ENCODE data around the gene SLC25A30.
"Not testable (repeated sequence)": the region's sequence is repeated elsewhere in the genome, so short reads cannot be mapped to it uniquely, and the experiment has no call there.

Gene SLC25A30

DNA sequence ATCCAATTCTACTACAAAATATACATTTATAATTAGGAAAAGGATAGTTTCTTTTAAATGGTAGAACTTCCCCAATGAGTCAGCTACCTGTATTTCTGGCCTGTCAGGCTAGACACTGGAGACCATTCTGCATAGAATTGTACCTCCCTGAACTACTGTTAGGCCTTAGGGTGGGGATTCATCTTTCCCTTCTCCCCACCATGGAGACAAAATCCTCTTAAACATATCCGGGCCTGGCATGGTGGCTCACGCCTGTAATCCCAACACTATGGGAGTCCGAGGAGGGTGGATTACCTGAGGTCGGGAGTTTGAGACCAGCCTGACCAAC lies 52.7 kb downstream of the SLC25A30 start:
- H3K4me1 ChIP-seq (ENCODE audit: control insufficient read depth, insufficient read depth, low read length) = peaks cover 5% of the 10 kb centered on the region; the same call in 1 of the 2 replicates
- H3K36me3 ChIP-seq (ENCODE audit: control insufficient read depth, insufficient read depth, low read length) = 0 out of 2 replicates have a peak, but pooled peaks cover under 1% of the 10 kb centered on the region
- H3K27me3 ChIP-seq (ENCODE audit: control insufficient read depth, insufficient read depth, low read length) = no peaks in the 10 kb centered on the region
- no peak overlapping the region for H3K27ac ChIP-seq (ENCODE audit: low read depth, low read length)
- H3K9ac ChIP-seq (ENCODE audit: low read depth, low read length) = no peak overlapping the region
- no peak overlapping the region for H3K4me3 ChIP-seq (ENCODE audit: low read depth, low read length)
- H3K9me3 ChIP-seq (ENCODE audit: control insufficient read depth, insufficient read depth, low read length) = no peaks in the 10 kb centered on the region

DNA sequence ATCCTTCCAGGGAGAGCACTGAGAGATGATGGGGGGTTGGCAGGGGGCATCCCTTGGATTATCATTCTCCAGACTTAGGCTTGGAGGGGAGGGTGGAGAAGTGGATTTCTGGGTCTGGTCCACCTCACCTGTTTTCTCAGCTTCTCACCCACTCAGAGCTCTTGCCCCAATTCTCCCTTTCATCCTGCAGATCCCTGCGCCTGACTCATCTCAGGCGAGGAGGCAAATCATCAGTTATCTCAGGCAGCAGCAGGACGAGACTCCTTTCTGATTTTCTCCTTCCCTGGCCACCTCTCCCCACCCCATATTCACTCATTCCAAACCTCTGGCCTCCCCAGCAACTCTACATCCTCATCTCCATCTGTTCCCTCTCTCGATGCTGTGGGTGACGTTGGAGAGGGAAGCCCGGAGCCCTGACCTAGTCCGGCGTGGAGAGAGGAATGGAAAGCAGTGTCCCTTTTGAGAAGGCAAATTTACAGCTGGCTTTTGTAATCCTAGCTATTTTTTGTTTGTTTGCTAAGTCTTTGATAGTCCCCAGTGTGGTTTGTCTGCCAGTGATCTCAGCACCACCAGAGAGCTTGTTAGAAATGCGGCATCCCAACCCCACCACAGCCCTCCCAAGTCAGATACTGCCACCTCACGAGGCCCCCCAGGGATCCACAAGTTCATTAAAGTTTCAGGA lies 53.2 kb downstream of the SLC25A30 start:
- peaks cover 5% of the 10 kb centered on the region; the same call in 1 of the 2 replicates for H3K4me1 ChIP-seq (ENCODE audit: control insufficient read depth, insufficient read depth, low read length)
- H3K9me3 ChIP-seq (ENCODE audit: control insufficient read depth, insufficient read depth, low read length) = no peaks in the 10 kb centered on the region
- no peak overlapping the region for H3K9ac ChIP-seq (ENCODE audit: low read depth, low read length)
- H3K36me3 ChIP-seq (ENCODE audit: control insufficient read depth, insufficient read depth, low read length) = 0 out of 2 replicates have a peak, but pooled peaks cover 4% of the 10 kb centered on the region
- no peaks in the 10 kb centered on the region for H3K27me3 ChIP-seq (ENCODE audit: control insufficient read depth, insufficient read depth, low read length)
- no peak overlapping the region for H3K4me3 ChIP-seq (ENCODE audit: low read depth, low read length)
- H3K27ac ChIP-seq (ENCODE audit: low read depth, low read length) = peak overlapping the region; percentile 26

DNA sequence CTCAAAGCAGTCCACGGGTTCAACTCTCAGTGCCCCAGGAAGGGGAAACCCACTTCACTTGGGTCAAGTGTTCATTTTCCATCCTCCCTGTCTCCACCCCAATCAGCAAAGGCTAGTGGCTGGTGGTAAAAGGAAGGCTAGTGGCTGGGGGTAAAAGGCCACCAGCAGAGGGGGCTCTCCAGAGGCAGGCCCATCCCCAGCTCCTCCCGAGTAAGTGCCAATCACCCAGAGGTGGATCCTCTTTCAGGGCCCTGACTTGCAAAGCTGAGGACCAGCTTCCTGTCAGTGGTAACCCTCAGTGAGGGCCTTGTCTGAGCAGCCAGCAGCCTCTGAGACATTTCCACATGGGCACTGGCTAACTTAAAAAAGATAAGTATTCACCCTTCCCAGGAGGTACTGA lies 55.2 kb downstream of the SLC25A30 start:
- Histone ChIP-seq H3K27me3 (ENCODE audit: control insufficient read depth, insufficient read depth, low read length) (no peaks in the 10 kb centered on the region), H3K36me3 (ENCODE audit: control insufficient read depth, insufficient read depth, low read length) (peaks cover 8% of the 10 kb centered on the region), H3K9me3 (ENCODE audit: control insufficient read depth, insufficient read depth, low read length) (no peaks in the 10 kb centered on the region), H3K27ac (ENCODE audit: low read depth, low read length) (no peak overlapping the region), H3K4me1 (ENCODE audit: control insufficient read depth, insufficient read depth, low read length) (peaks cover 5% of the 10 kb centered on the region; the same call in 1 of the 2 replicates), H3K9ac (ENCODE audit: low read depth, low read length) (no peak overlapping the region), H3K4me3 (ENCODE audit: low read depth, low read length) (no peak overlapping the region)

DNA sequence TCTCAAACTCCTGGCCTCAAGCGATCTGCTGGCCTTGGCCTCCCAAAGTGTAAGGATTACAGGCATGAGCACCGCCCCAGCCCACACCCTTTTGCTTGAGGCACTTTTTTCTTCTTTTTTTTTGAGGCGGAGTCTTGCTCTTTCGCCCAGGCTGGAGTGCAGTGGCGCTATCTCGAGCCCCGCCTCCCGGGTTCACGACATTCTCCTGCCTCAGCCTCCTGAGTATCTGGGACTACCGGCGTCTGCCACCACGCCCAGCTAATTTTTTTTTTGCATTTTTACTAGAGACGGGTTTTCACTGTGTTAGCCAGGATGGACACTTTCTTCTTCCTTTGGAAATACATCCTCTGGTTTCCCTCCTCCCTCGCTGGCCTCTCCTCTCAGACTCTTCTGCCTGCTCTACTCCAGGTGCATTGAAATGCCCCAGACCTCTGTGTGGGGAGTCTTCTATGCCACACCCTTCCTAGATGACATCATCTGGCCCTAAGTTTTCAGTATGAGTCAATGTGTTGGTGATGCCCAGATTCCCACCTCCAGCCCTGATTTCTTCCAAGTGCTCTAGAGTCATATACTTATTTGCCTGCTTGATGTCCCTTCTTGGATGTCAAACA lies 56.5 kb downstream of the SLC25A30 start:
- H3K4me3 ChIP-seq (ENCODE audit: low read depth, low read length) = no peak overlapping the region
- no peak overlapping the region for H3K27ac ChIP-seq (ENCODE audit: low read depth, low read length)

DNA sequence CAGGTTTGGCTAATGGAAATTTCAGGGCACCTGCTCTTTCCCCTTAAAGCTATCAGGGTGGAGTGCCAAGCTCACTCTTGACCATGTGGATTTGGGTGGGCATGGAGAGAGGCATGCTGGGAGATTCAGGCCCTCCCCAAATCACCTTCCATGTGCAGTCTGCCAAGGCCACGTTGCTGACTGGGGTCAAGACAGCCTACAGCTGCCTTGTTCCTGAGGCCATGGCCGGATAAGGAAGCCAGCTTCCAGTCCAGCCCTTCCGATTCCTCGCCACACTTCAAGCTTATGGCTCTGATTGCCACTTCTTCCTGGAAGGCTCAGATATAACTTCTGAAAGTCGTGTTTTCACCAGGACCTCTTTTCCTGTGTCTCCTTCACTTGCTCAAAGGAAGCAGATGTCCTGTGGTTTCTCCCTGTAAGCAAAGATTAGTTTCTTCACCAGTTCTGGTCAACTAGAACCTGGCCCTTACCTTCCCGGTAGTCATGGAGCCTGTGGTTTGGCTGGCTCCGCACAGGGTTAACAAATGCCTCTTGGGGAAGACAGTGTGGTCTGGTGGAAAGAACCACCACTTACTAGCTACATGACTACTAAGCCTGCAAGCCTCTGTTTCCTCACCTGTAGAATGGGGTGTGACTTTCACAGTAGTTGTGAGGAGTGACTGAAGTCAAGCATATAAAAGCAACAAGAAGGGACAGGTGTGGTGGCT lies 61.1 kb downstream of the SLC25A30 start:
- Histone ChIP-seq H3K4me3 (ENCODE audit: low read depth, low read length) (no peak overlapping the region), H3K9ac (ENCODE audit: low read depth, low read length) (no peak overlapping the region), H3K4me1 (ENCODE audit: control insufficient read depth, insufficient read depth, low read length) (no peaks in the 10 kb centered on the region), H3K27ac (ENCODE audit: low read depth, low read length) (no peak overlapping the region), H3K36me3 (ENCODE audit: control insufficient read depth, insufficient read depth, low read length) (peaks cover 27% of the 10 kb centered on the region), H3K9me3 (ENCODE audit: control insufficient read depth, insufficient read depth, low read length) (no peaks in the 10 kb centered on the region), H3K27me3 (ENCODE audit: control insufficient read depth, insufficient read depth, low read length) (no peaks in the 10 kb centered on the region)

More for the DNA sequence above, 56.5 kb downstream of the SLC25A30 start:
- H3K9me3 ChIP-seq (ENCODE audit: control insufficient read depth, insufficient read depth, low read length) = no peaks in the 10 kb centered on the region
- H3K9ac ChIP-seq (ENCODE audit: low read depth, low read length) = no peak overlapping the region
- no peaks in the 10 kb centered on the region for H3K27me3 ChIP-seq (ENCODE audit: control insufficient read depth, insufficient read depth, low read length)
- H3K4me1 ChIP-seq (ENCODE audit: control insufficient read depth, insufficient read depth, low read length) = peaks cover 5% of the 10 kb centered on the region; the same call in 1 of the 2 replicates
- peaks cover 13% of the 10 kb centered on the region for H3K36me3 ChIP-seq (ENCODE audit: control insufficient read depth, insufficient read depth, low read length)

DNA sequence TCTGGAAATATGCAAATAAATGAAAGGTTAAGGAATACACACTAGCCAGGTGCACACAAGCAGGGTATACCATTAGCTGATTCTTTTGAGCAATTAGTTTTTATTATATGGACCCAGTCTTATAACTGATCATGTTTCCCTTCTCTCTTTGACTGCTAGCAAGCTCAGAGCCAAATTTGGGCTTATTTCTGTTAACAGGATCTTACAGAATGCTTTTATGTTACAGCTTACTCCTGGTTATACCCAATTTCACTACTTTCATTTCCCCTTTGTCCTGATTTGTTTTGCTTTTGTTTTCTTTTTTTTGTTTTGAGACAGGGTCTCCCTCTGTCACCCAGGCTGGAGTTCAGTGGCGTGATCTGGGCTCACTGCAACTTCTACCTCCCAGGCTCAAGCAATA lies 64.3 kb downstream of the SLC25A30 start:
- no peak overlapping the region for H3K9ac ChIP-seq (ENCODE audit: low read depth, low read length)

DNA sequence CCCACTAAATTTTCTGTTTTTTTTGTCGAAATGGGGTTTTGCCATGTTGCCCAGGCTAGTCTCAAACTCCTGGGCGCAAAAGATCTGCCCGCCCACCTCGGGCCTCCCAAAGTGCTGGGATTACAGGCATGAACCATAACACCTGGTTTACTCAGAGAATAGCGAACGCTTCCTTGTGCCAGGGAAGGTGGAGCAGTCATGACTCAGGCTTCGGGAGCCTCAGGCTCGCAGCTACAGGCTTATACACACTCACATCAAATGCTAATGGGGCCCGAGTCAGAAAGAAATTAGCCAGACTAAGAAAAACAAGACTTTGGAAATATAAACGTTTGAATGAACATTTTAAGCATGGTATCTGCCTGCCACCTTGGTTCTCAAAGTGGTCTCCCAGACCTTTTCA lies 66.1 kb downstream of the SLC25A30 start:
- Histone ChIP-seq H3K4me1 (ENCODE audit: control insufficient read depth, insufficient read depth, low read length) (no peaks in the 10 kb centered on the region), H3K36me3 (ENCODE audit: control insufficient read depth, insufficient read depth, low read length) (peaks cover 54% of the 10 kb centered on the region), H3K27me3 (ENCODE audit: control insufficient read depth, insufficient read depth, low read length) (no peaks in the 10 kb centered on the region), H3K27ac (ENCODE audit: low read depth, low read length) (no peak overlapping the region), H3K9ac (ENCODE audit: low read depth, low read length) (no peak overlapping the region), H3K9me3 (ENCODE audit: control insufficient read depth, insufficient read depth, low read length) (no peaks in the 10 kb centered on the region), H3K4me3 (ENCODE audit: low read depth, low read length) (no peak overlapping the region)

More for the DNA sequence above, 64.3 kb downstream of the SLC25A30 start:
- Histone ChIP-seq H3K4me1 (ENCODE audit: control insufficient read depth, insufficient read depth, low read length) (no peaks in the 10 kb centered on the region), H3K27ac (ENCODE audit: low read depth, low read length) (no peak overlapping the region), H3K36me3 (ENCODE audit: control insufficient read depth, insufficient read depth, low read length) (peaks cover 43% of the 10 kb centered on the region), H3K4me3 (ENCODE audit: low read depth, low read length) (no peak overlapping the region), H3K27me3 (ENCODE audit: control insufficient read depth, insufficient read depth, low read length) (no peaks in the 10 kb centered on the region), H3K9me3 (ENCODE audit: control insufficient read depth, insufficient read depth, low read length) (no peaks in the 10 kb centered on the region)

DNA sequence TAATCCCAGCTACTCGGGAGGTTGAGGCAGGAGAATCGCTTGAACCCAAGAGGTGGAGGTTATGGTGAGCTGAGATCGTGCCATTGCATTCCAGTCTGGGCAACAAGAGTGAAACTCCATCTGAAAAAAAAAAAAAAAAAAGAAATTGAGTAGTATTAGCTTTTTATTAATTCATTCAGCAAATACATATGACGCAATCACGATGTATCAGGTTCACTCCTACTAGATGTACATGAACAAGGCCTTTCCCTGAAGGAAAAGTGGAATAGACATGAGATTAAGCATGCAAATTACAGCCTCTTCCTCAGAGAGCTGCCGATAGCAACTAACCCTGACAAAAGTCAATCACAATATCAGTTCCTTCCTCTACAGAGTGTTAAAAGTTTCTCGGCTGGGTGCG lies 68.0 kb downstream of the SLC25A30 start:
- Histone ChIP-seq H3K9ac (ENCODE audit: low read depth, low read length) (no peak overlapping the region), H3K4me1 (ENCODE audit: control insufficient read depth, insufficient read depth, low read length) (no peaks in the 10 kb centered on the region), H3K36me3 (ENCODE audit: control insufficient read depth, insufficient read depth, low read length) (peaks cover 46% of the 10 kb centered on the region), H3K4me3 (ENCODE audit: low read depth, low read length) (no peak overlapping the region), H3K9me3 (ENCODE audit: control insufficient read depth, insufficient read depth, low read length) (no peaks in the 10 kb centered on the region), H3K27me3 (ENCODE audit: control insufficient read depth, insufficient read depth, low read length) (no peaks in the 10 kb centered on the region), H3K27ac (ENCODE audit: low read depth, low read length) (no peak overlapping the region)

DNA sequence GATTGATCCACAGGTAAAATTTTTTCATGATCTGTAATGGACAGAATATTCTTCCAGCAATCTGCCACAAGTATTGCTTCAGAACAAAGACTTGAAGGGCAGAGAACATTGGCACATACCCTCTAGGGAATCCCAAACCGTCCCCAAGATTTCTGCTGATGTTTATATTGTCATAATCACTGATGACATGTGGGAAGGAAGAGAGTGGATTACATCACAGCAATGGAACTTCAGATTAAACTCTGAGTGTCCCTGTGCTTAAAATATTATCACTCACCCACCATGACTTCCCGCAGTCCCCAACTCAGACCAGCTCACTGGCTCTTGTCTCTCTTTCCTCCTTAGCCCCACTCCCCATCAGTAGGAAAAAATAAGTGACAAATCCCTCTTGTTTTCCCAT lies 68.7 kb downstream of the SLC25A30 start:
- Histone ChIP-seq H3K4me3 (ENCODE audit: low read depth, low read length) (no peak overlapping the region), H3K9ac (ENCODE audit: low read depth, low read length) (no peak overlapping the region), H3K27me3 (ENCODE audit: control insufficient read depth, insufficient read depth, low read length) (no peaks in the 10 kb centered on the region), H3K4me1 (ENCODE audit: control insufficient read depth, insufficient read depth, low read length) (no peaks in the 10 kb centered on the region), H3K27ac (ENCODE audit: low read depth, low read length) (no peak overlapping the region), H3K36me3 (ENCODE audit: control insufficient read depth, insufficient read depth, low read length) (peaks cover 50% of the 10 kb centered on the region), H3K9me3 (ENCODE audit: control insufficient read depth, insufficient read depth, low read length) (no peaks in the 10 kb centered on the region)

DNA sequence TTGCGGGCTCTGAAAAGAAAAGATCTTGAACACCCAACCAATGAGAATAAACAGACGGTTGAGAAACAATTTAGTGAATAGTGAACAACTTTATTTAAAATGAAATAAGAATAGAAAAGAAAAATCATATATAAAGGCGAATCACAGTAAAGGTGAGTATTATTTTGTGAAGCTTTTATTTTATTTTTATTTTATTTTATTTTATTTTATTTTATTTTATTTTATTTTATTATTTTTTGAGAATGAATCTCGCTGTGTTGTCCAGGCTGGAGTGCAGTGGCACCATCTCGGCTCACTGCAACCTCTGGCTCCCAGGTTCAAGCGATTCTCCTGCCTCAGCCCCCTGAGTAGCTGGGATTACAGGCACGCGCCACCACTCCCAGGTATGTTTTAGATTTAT lies 74.1 kb downstream of the SLC25A30 start:
- not testable (repeated sequence) for H3K9ac ChIP-seq (ENCODE audit: low read depth, low read length)

More for the DNA sequence above, 74.1 kb downstream of the SLC25A30 start:
- H3K9me3 ChIP-seq (ENCODE audit: control insufficient read depth, insufficient read depth, low read length); H3K4me1 ChIP-seq (ENCODE audit: control insufficient read depth, insufficient read depth, low read length); H3K27me3 ChIP-seq (ENCODE audit: control insufficient read depth, insufficient read depth, low read length); H3K4me3 ChIP-seq (ENCODE audit: low read depth, low read length); H3K27ac ChIP-seq (ENCODE audit: low read depth, low read length): not testable (repeated sequence)
- peaks cover 37% of the 10 kb centered on the region for H3K36me3 ChIP-seq (ENCODE audit: control insufficient read depth, insufficient read depth, low read length)
